ENCODE data around the gene SEMA6B.

SEMA6B gene

DNA sequence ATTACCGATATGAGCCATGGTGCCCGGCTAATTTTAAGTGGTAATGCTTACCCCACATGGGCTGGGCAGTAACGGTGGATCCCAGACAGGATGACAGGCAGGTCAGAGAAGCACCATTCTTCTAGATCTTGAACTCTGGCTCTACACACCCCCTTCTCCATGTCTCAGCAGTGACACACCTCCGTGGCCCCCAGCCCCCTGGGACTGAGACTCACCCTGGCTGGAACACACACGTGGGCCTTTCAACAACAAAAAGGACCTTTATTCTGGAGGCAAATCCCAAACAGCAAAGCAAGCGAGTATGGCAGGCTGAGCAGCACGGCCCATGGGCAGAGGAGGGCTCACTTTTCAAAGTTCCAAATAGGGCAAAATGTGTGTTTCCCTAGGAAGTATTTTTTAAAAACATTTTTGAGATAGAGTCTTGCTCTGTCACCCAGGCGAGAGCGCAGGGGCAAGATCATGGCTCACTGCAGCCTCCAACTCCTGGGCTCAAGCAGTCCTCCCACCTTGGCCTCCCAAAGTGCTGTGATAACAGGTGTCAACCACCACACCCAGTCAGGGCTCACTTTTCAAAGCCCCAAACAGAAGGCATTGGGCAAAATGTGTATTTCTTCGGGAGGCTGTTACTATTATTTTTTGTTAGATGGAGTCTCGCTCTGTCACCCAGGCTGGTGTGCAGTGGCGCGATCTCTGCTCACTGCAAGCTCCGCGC lies 37.0 kb downstream of the SEMA6B start:
- CTCF ChIA-PET = interaction anchor here (0.6 to 3.2 kb wide), 9 partner anchors 12 to 1245 kb away, joined by 3 to 24 read pairs (median 3); partner anchors contain the start of gene PLIN5
- no peak for DNase-seq (ENCODE audit: low spot score)
- H3K27ac ChIP-seq = peak overlapping the region; percentile 93
- no peak for TF ChIP-seq CTCF (conservative IDR thresholded peaks at IDR 0.05; ENCODE audit: low read depth)
- POLR2A ChIA-PET (ENCODE audit: low non-redundant PET) = no interaction called here

DNA sequence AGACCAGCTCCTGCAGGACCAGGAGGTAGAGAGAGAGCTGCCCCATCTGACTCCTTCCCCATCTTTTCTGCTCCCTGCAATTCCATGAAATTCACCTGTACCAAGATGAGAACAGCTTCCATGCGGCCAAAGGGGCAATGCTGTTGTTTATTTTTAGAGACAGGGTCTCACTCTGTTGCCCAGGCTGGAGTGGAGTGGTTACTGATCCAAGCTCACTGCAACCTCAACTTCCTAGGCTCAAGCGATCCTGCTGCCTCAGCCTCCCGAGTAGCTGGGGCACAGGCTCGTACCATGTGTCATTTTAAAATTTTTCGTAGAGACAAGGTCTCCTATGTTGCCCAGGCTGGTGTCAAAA lies 37.6 kb downstream of the SEMA6B start:
- H3K27ac ChIP-seq = peak overlapping the region; percentile 93
- no peak for DNase-seq (ENCODE audit: low spot score)
- ChIA-PET POLR2A (ENCODE audit: low non-redundant PET) (no interaction called here), CTCF (interaction anchor here (0.7 to 1.2 kb wide), 2 partner anchors 13 to 34 kb away, joined by 5 to 7 read pairs; partner anchors contain the start of gene PLIN5)
- no peak for TF ChIP-seq CTCF (conservative IDR thresholded peaks at IDR 0.05; ENCODE audit: low read depth)

DNA sequence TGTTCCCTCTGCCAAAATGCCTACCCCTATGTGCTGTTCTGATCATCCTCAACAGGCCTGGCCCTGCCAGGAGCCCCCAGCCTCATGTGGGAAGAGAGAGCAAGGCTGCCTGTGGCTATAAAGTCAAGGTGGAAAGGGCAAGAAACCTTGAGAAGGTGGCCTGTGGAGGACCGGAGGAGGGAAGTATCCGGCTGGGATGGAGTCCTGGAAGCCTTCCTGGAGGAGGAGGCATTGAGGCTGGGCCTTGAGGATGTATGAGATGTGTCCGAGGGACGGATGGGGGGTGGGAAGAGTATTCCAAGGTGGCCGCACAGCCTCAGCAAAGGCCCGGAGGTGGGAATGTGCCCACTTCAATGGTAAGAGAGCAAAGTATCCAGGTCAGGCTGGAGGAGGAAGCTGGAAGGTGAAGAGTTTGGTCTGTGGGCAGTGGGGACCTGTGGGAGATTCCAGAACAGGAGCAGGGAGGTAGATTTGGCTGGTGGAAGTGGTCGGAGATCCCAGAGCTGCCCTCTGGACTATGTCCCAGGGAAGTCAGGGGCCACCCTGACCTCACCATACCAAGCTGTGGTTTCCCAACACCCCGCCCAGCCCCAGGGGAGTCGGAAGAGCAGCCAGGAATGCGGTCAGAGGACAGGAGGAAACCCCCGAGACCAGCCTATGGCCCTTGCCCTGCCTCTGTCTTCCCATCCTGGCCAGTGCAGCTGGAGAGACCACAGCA lies 38.2 kb downstream of the SEMA6B start:
- CTCF ChIA-PET = interaction anchor here (0.7 to 1.2 kb wide), 3 partner anchors 13 to 34 kb away, joined by 3 to 7 read pairs (median 5); partner anchors contain the start of gene PLIN5
- no peak for DNase-seq (ENCODE audit: low spot score)
- peak overlapping the region; percentile 93 for H3K27ac ChIP-seq
- no peak for TF ChIP-seq CTCF (conservative IDR thresholded peaks at IDR 0.05; ENCODE audit: low read depth)
- POLR2A ChIA-PET (ENCODE audit: low non-redundant PET) = no interaction called here

DNA sequence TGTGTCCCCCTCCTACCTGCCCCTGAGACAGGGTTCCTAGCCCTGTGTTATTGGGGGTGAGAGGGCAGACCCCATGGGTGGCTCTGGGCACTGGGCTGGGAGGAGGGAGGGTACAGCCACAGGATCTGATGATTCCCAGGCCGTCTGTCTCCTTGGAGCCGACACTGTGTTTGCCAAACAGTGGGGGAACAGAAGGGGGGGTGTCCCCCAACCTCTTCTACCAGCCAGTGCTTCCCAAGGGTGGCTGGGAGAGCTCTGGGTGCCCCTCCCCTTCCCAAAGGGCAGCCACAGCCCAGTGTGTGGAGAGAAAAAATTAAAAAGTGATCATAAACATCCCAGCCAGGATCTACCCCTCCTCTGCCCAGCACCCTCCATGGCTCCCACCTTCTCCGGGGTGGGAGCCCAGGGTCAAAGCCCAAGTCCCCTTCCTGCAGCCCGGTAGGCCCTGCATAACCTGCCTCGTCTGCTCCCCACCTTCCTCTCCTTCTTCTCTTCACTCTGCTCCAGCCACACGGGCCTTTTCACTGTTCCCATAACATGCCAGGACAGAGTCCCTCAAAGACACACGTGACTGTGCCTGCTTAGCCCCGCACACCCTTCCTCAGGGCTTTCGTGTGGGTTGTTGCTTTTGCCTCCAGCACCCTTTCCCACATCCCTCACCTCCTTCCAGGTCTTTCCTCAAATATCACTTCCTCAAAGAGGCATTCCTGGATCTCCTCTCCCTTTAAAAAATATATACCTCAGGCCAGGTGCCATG lies 39.8 kb downstream of the SEMA6B start:
- peak; percentile 34 for DNase-seq (ENCODE audit: low spot score)
- POLR2A ChIA-PET (ENCODE audit: low non-redundant PET) = no interaction called here
- no peak for TF ChIP-seq CTCF (conservative IDR thresholded peaks at IDR 0.05; ENCODE audit: low read depth)
- CTCF ChIA-PET = no interaction called here
- H3K27ac ChIP-seq = peak overlapping the region; percentile 93

GRCh38 chr19:4519172-4519496 lies 40.4 kb downstream of the SEMA6B start:
- no peak for TF ChIP-seq CTCF (conservative IDR thresholded peaks at IDR 0.05; ENCODE audit: low read depth)
- POLR2A ChIA-PET (ENCODE audit: low non-redundant PET) = no interaction called here
- no peak for DNase-seq (ENCODE audit: low spot score)
- CTCF ChIA-PET = no interaction called here
- H3K27ac ChIP-seq = peak overlapping the region; percentile 93

- CTCF ChIA-PET = interaction anchor here (0.5 to 0.6 kb wide), 2 partner anchors 123 to 1469 kb away, joined by 3 to 6 read pairs; no protein-coding TSS in a partner anchor
- H3K27ac ChIP-seq = peak within 1 kb of the TSS; percentile 93
- no peak for TF ChIP-seq CTCF (conservative IDR thresholded peaks at IDR 0.05; ENCODE audit: low read depth)
- POLR2A ChIA-PET (ENCODE audit: low non-redundant PET) = no interaction called here
- no peak for DNase-seq (ENCODE audit: low spot score)
Measured at GRCh38 chr19:4518345-4519171, 40.9 kb downstream of the SEMA6B start, which contains the start of gene PLIN4. Gene PLIN4, minus strand, starts transcription at chr19:4518486. Its CDS starts 214 bp downstream, at chr19:4518272.
